Prostate gland (tissue), 2 donors: ENCODE measurements around the gene AVPR1B. TPM values are rescaled to one million over a fixed set of nuclear protein-coding genes. Genes with fewer than 3 reads are reported as not detected.
"Not testable (repeated sequence)": the region's sequence is repeated elsewhere in the genome, so short reads cannot be mapped to it uniquely, and the experiment has no call there.

Experiments used
- DNase-seq: peaks from one replicate; pipeline ENCODE4 v3.0.0-alpha.2; 2019; ENCODE audit warnings: low spot score
- H3K27ac ChIP-seq, 2 donors: fragments of 200-600 bp; sonication (generic); 2 replicates each; pipeline ENCODE4 v1.5.1; 2017 to 2019
- H3K27me3 ChIP-seq: fragments of 200-600 bp; sonication (generic); replicated peaks from 2 replicates; pipeline ENCODE4 v1.5.1; 2019; ENCODE audit not compliant: insufficient read depth
- H3K36me3 ChIP-seq, 2 donors: fragments of 200-600 bp; sonication (generic); 1 replicate in 1 of 2; 2 replicates in 1 of 2; pipeline versions ENCODE4 v1.5.1 to v1.8.1; 2017 to 2019
- H3K4me1 ChIP-seq: fragments of 200-600 bp; sonication (generic); replicated peaks from 2 replicates; pipeline ENCODE4 v1.5.1; 2019
- H3K4me3 ChIP-seq, 2 donors: fragments of 200-600 bp; sonication (generic); 2 replicates each; pipeline ENCODE4 v1.5.1; 2017 to 2019
- H3K9me3 ChIP-seq: fragments of 200-600 bp; sonication (generic); 2 replicates; pipeline ENCODE4 v1.5.1; 2017
- CTCF ChIP-seq, 4 experiments: fragments of 200-600 bp in 2 of 4; fragments of 450-650 bp in 2 of 4; sonication (generic) in 2 of 4; IDR thresholded peaks; 1 replicate in 3 of 4; 2 replicates in 1 of 4; pipeline ENCODE4 v1.5.1; 2016 to 2019; ENCODE audit warnings: antibody characterized with exemption in 4 of 4, mild to moderate bottlenecking in 2 of 4, moderate library complexity in 2 of 4
- POLR2A ChIP-seq: fragments of 450-650 bp; IDR thresholded peaks from one replicate; pipeline ENCODE4 v1.6.1; 2016; ENCODE audit warnings: antibody characterized with exemption, mild to moderate bottlenecking
- POLR2AphosphoS5 ChIP-seq: sonication (generic); formaldehyde crosslinking; IDR thresholded peaks from one replicate; pipeline ENCODE4 v1.6.1; 2017; ENCODE audit warnings: antibody characterized with exemption
- WGBS: methylation state at CpG from one replicate; pipeline ENCODE4 v1.1.5; 2018; 5-methylcytosine and 5-hydroxymethylcytosine counted together
- intact Hi-C: fragments of 100-400 bp; cut with DNase I; formaldehyde crosslinking; loops from one replicate; pipeline ENCODE4 v1.14.2; 2022
- total RNA-seq, 2 donors: library from RNA; depleted of rRNA; stranded (reverse); fragments of >200 nt; gene quantifications; one replicate each; pipeline ENCODE4 v1.1.0, GENCODE V29; 2016

AVPR1B gene
- total RNA-seq, 2 donors from 2014 or later, result not detected

DNA sequence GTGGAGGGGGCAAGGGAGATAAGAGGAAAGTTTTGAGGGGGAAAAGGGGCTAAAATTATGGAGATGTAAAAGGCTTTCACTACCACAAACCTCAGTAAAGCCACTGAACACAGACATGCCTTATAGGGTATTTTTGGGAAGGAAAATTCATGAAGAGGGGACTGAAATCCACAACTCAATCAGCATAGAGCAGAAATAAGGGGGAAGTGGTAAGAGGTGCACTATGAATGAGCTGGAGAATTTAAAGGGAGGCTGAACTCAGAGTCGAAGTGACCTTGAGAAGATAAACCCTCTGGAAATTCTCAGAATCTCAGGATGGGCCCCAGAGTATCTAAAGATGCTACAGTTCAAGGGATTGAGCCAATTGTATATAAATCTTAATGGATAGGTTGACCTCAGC lies 48.9 kb downstream of the AVPR1B start:
- Histone ChIP-seq H3K27ac (no peak overlapping the region), H3K4me1 (no peaks in the 10 kb centered on the region), H3K27me3 (no peaks in the 10 kb centered on the region), H3K4me3 (no peak overlapping the region), H3K36me3 (no peaks in the 10 kb centered on the region), H3K9me3 (no peaks in the 10 kb centered on the region)
- 76% methylated on average over 1 of the region's 1 CpG for WGBS
- DNase-seq, result no peak
- intact Hi-C loops, result no loop called here
- TF ChIP-seq POLR2AphosphoS5 (no peak), POLR2A (no peak)

GRCh38 chr1:206067486-206068227 lies 49.5 kb downstream of the AVPR1B start:
- Histone ChIP-seq H3K4me1 (no peaks in the 10 kb centered on the region), H3K4me3 (no peak overlapping the region), H3K9me3 (no peaks in the 10 kb centered on the region), H3K27me3 (no peaks in the 10 kb centered on the region), H3K27ac (no peak overlapping the region), H3K36me3 (no peaks in the 10 kb centered on the region)
- no peak for DNase-seq
- WGBS, result 52% methylated on average over 8 of the region's 8 CpGs
- TF ChIP-seq POLR2A (no peak), POLR2AphosphoS5 (no peak), CTCF (IDR thresholded peaks at IDR 0.05) (no peak)
- intact Hi-C loops, result no loop called here

DNA sequence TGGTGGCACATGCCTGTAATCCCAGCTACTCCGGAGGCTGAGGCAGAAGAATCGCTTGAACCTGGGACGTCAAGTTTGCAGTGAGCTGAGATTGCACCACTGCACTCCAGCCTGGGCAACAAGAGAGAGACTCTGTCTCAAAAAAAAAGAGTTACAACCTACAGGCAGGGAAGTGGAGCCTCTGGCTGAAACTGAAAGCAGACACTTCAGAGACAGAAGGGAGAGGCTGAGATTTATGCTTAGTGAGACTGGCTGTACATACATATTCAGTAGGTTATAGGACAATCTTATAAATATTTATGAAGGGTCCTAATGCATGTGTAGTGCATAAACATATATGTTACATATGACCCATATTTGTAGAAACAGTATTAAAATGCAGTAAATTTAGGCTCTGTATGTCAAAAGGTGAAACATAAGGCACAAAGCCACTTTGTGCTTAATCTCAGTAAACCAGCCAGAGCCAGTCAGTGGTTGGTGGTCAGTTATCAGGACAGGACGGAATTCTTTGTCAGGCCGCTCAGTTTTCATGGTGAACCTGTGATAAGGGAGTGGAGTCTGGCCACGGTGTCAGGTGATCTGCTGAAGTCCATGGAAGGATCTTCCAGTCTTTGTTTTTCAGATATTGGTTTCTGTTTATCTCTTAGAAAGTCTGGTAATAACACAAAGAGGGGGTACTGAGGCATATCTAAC lies 50.6 kb downstream of the AVPR1B start:
- no peaks in the 10 kb centered on the region for H3K36me3 ChIP-seq
- no peak overlapping the region for H3K27ac ChIP-seq
- no peak overlapping the region for H3K4me3 ChIP-seq
- intact Hi-C loops, result no loop called here
- 86% methylated on average over 5 of the region's 6 CpGs for WGBS
- H3K27me3 ChIP-seq, result no peaks in the 10 kb centered on the region
- TF ChIP-seq POLR2AphosphoS5 (no peak), POLR2A (no peak), CTCF (IDR thresholded peaks at IDR 0.05) (no peak)
- no peaks in the 10 kb centered on the region for H3K9me3 ChIP-seq
- H3K4me1 ChIP-seq, result no peaks in the 10 kb centered on the region
- DNase-seq, result no peak

GRCh38 chr1:206065547-206066145 lies 51.5 kb downstream of the AVPR1B start:
- WGBS, result 98% methylated on average over 4 of the region's 4 CpGs
- Histone ChIP-seq H3K9me3 (no peaks in the 10 kb centered on the region), H3K27me3 (no peaks in the 10 kb centered on the region), H3K27ac (no peak overlapping the region), H3K4me1 (no peaks in the 10 kb centered on the region), H3K4me3 (no peak overlapping the region), H3K36me3 (no peaks in the 10 kb centered on the region)
- intact Hi-C loops, result no loop called here
- DNase-seq, result no peak
- TF ChIP-seq POLR2AphosphoS5 (no peak), CTCF (IDR thresholded peaks at IDR 0.05) (no peak), POLR2A (no peak)

DNA sequence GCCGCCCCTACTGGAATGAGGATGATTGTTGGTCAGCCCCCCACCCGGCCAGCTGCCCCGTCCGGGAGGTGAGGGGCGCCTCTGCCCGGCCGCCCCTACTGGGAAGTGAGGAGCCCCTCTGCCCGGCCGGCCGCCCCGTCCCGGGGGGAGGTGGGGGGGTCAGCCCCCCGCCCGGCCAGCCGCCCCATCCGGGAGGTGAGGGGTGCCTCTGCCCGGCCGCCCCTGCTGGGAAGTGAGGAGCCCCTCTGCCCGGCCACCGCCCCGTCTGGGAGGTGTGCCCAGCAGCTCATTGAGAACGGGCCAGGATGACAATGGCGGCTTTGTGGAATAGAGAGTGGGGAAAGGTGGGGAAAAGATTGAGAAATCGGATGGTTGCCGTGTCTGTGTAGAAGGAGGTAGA lies 52.7 kb downstream of the AVPR1B start:
- WGBS, result 82% methylated on average over 11 of the region's 25 CpGs
- H3K4me3 ChIP-seq, H3K9me3 ChIP-seq, H3K27me3 ChIP-seq, intact Hi-C loops, DNase-seq, H3K36me3 ChIP-seq, H3K4me1 ChIP-seq, H3K27ac ChIP-seq: not testable (repeated sequence)

DNA sequence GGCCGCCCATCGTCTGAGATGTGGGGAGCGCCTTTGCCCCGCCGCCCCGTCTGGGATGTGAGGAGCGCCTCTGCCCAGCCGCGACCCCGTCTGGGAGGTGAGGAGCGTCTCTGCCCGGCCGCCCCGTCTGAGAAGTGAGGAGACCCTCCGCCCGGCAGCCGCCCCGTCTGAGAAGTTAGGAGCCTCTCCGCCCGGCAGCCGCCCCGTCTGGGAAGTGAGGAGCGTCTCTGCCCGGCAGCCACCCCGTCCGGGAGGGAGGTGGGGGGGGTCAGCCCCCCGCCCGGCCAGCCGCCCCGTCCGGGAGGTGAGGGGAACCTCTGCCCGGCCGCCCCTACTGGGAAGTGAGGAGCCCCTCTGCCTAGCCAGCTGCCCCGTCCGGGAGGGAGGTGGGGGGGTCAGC lies 53.2 kb downstream of the AVPR1B start:
- H3K4me1 ChIP-seq, H3K9me3 ChIP-seq, intact Hi-C loops, H3K27ac ChIP-seq, DNase-seq, H3K4me3 ChIP-seq, H3K27me3 ChIP-seq, H3K36me3 ChIP-seq: not testable (repeated sequence)
- 96% methylated on average over 21 of the region's 35 CpGs for WGBS
